Osteocyte (in vitro differentiated cells): ENCODE data around the gene PRDM16. TPM values are rescaled to one million over a fixed set of nuclear protein-coding genes. Genes with fewer than 3 reads are reported as not detected.
A peak's percentile ranks its signal among the peaks of the same experiment; 100 is the strongest.

Experiments used
- DNase-seq: peaks from one replicate; pipeline ENCODE4 v3.0.0; 2021; ENCODE audit warnings: mixed read lengths; ENCODE audit not compliant: unreplicated experiment; ENCODE audit errors: extremely low spot score
- H3K27ac Mint-ChIP-seq: one replicate; pipeline ENCODE4 v1.8.0; 2021; ENCODE audit warnings: mild to moderate bottlenecking, mixed read lengths; ENCODE audit not compliant: unreplicated experiment
- H3K27me3 Mint-ChIP-seq: one replicate; pipeline ENCODE4 v1.8.0; 2021; ENCODE audit warnings: mixed read lengths; ENCODE audit not compliant: unreplicated experiment
- H3K36me3 Mint-ChIP-seq: one replicate; pipeline ENCODE4 v1.8.0; 2021; ENCODE audit warnings: mixed read lengths; ENCODE audit not compliant: unreplicated experiment
- H3K4me1 Mint-ChIP-seq: one replicate; pipeline ENCODE4 v1.8.0; 2021; ENCODE audit warnings: mixed read lengths; ENCODE audit not compliant: unreplicated experiment
- H3K4me3 Mint-ChIP-seq: one replicate; pipeline ENCODE4 v1.8.0; 2021; ENCODE audit warnings: mild to moderate bottlenecking, moderate library complexity, mixed read lengths; ENCODE audit not compliant: unreplicated experiment
- H3K9me3 Mint-ChIP-seq: one replicate; pipeline ENCODE4 v1.8.0; 2021; ENCODE audit warnings: mixed read lengths; ENCODE audit not compliant: unreplicated experiment
- CTCF ChIP-seq: fragments of 200-600 bp; sonication (generic); IDR thresholded peaks from 2 replicates; pipeline ENCODE4 v1.5.0; 2021; ENCODE audit warnings: antibody characterized with exemption, mild to moderate bottlenecking, moderate library complexity
- total RNA-seq: library from RNA; stranded (reverse); gene quantifications from 2 replicates; pipeline ENCODE4 v1.2.1, GENCODE V29; 2021

PRDM16 gene
- total RNA-seq, 1 donor from 2014 or later, result 7.1 TPM

- Mint-ChIP-seq H3K9me3 (no peaks in the 10 kb centered on the region), H3K36me3 (no peaks in the 10 kb centered on the region), H3K4me1 (peaks cover 39% of the 10 kb centered on the region), H3K27me3 (no peaks in the 10 kb centered on the region), H3K27ac (peak overlapping the region; percentile 99), H3K4me3 (no peak overlapping the region)
- DNase-seq, result no peak
- TF ChIP-seq CTCF, result no peak
Measured at GRCh38 chr1:3314491-3315381, 245.7 kb downstream of the PRDM16 start.

- Mint-ChIP-seq H3K27ac (peak overlapping the region; percentile 44), H3K27me3 (no peaks in the 10 kb centered on the region), H3K9me3 (no peaks in the 10 kb centered on the region), H3K4me3 (no peak overlapping the region), H3K36me3 (no peaks in the 10 kb centered on the region), H3K4me1 (peaks cover 39% of the 10 kb centered on the region)
- no peak for DNase-seq
- TF ChIP-seq CTCF, result no peak
Measured at GRCh38 chr1:3315399-3316339, 246.7 kb downstream of the PRDM16 start.

- Mint-ChIP-seq H3K27ac (no peak overlapping the region), H3K4me1 (peaks cover 38% of the 10 kb centered on the region), H3K4me3 (no peak overlapping the region), H3K9me3 (no peaks in the 10 kb centered on the region), H3K27me3 (no peaks in the 10 kb centered on the region), H3K36me3 (no peaks in the 10 kb centered on the region)
- no peak for TF ChIP-seq CTCF
- no peak for DNase-seq
Measured at GRCh38 chr1:3316340-3316943, 247.4 kb downstream of the PRDM16 start.

GRCh38 chr1:3317456-3317855 lies 248.5 kb downstream of the PRDM16 start:
- H3K4me1 Mint-ChIP-seq, result peaks cover 36% of the 10 kb centered on the region
- TF ChIP-seq CTCF, result no peak

More at GRCh38 chr1:3317456-3317855, 248.5 kb downstream of the PRDM16 start:
- H3K27ac Mint-ChIP-seq, result no peak overlapping the region
- no peaks in the 10 kb centered on the region for H3K9me3 Mint-ChIP-seq
- H3K27me3 Mint-ChIP-seq, result no peaks in the 10 kb centered on the region
- no peak for DNase-seq
- no peak overlapping the region for H3K4me3 Mint-ChIP-seq
- no peaks in the 10 kb centered on the region for H3K36me3 Mint-ChIP-seq
